Tibial nerve (tissue), 3 donors: ENCODE results near the gene HRH2.
"Not testable (repeated sequence)": the region's sequence is repeated elsewhere in the genome, so short reads cannot be mapped to it uniquely, and the experiment has no call there.

ENCODE experiments used
- CTCF ChIP-seq, 5 experiments: fragments of 200-600 bp in 3 of 5; fragments of 450-650 bp in 2 of 5; sonication (generic) in 3 of 5; IDR thresholded peaks; one replicate each; pipeline ENCODE4 v1.5.1; 2016 to 2019; ENCODE audit warnings: antibody characterized with exemption in 5 of 5, mild to moderate bottlenecking in 3 of 5, moderate library complexity in 2 of 5
- POLR2A ChIP-seq, 2 donors: fragments of 450-650 bp; IDR thresholded peaks; one replicate each; pipeline ENCODE4 v1.6.1; 2017; ENCODE audit warnings: antibody characterized with exemption in 2 of 2, mild to moderate bottlenecking in 2 of 2, moderate library complexity in 2 of 2

GRCh38 chr5:175719109-175719432 lies 61.2 kb downstream of the HRH2 start:
- TF ChIP-seq CTCF, POLR2A (IDR thresholded peaks at IDR 0.05): not testable (repeated sequence)
